SK-N-SH treated with all-trans-retinoic acid at 6 μM for 48 hours (cell line): ENCODE measurements around the gene COG4.

Source experiments
- CREB5 ChIP-seq: fragments of 250-450 bp; sonication (Bioruptor Pico); IDR thresholded peaks from 2 replicates; pipeline ENCODE4 v1.5.1; 2020; ENCODE audit warnings: low read depth, mild to moderate bottlenecking, moderate library complexity
- GLIS3 ChIP-seq: fragments of 250-450 bp; sonication (Bioruptor Pico); IDR thresholded peaks from 2 replicates; pipeline ENCODE4 v1.5.0; 2020; ENCODE audit warnings: mild to moderate bottlenecking, moderate library complexity
- TCF4 ChIP-seq: fragments of 250-450 bp; sonication (Bioruptor Pico); IDR thresholded peaks from 2 replicates; pipeline ENCODE4 v1.8.0; 2021; ENCODE audit warnings: mild to moderate bottlenecking, moderate library complexity, borderline replicate concordance
- TSHZ2 ChIP-seq: fragments of 250-450 bp; sonication (Bioruptor Pico); IDR thresholded peaks from 2 replicates; pipeline ENCODE4 v1.5.0; 2020; ENCODE audit warnings: mild to moderate bottlenecking, moderate library complexity

- TF ChIP-seq CREB5 (CRISPR knock-in tag), result no peak
- no peak for TF ChIP-seq TSHZ2
- TF ChIP-seq TCF4 (CRISPR knock-in tag), result no peak
- no peak for TF ChIP-seq GLIS3
Observed at GRCh38 chr16:70556063-70556462, 32.7 kb upstream of the COG4 start.
